GM19438 (cell line): Measurements from ENCODE around the gene AICDA.

Experiments used
- ATAC-seq: cut with Tn5 transposase; IDR thresholded peaks from one replicate; pipeline ENCODE4 v1.9.1; 2021; ENCODE audit warnings: low read depth; ENCODE audit not compliant: unreplicated experiment

Gene AICDA

GRCh38 chr12:8561011-8561410 lies 51.6 kb downstream of the AICDA start:
- ATAC-seq: no peak

DNA sequence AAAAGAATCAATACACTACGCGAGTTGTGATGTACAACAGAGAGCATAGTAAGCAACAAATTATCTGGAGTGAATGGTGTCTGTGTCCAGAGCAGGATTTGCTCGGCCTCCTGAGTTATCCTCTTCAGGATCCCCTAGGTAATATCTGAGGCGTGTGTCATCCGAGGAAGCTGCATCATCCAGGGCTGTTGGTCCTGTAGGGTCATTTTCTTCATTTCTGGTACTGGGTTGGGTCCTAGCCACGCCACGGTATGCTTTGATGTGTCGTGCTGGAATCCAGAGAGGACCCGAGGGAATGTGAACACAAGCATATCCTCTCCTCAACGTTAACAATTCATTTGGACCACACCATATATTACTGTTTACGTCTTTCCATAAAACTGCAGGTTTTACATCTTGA lies 53.0 kb downstream of the AICDA start:
- ATAC-seq: no peak

- ATAC-seq: no peak
These were observed 56.0 kb downstream of the AICDA start for GRCh38 chr12:8556531-8557097.

DNA sequence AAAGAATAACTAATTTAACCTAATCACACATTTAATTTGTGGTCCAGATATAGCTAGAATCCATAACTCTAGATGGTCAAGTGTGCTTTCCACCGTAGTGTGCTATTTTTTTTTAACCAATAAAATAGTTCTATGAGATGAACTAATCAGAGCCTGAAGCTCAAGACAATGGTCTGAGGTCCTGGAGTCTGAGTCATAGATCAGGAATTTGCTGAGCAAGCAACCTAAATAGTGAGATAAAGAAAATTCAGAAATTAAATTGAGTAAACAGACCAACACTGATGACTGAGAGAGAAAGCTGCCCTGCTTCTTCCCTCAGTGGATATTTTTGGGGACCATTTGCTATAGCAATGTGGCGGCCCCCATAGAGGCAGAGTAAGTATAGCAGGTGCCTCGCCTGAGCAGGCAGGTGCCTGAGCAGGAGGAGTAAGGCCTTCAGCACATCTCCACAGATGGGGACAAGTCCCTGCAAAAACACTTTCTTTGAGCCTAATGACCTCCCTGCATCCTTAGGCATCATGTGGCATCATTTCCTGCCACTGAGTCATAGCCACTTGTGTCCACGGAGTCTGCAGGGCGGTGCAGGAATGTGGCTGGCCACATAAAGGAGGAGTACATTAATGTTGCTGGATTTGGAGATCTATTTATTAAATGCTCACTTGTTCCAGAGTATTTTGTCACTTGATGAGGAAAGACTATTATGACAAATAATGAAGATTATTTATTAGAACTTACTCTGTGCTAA lies 58.0 kb downstream of the AICDA start:
- ATAC-seq: no peak

DNA sequence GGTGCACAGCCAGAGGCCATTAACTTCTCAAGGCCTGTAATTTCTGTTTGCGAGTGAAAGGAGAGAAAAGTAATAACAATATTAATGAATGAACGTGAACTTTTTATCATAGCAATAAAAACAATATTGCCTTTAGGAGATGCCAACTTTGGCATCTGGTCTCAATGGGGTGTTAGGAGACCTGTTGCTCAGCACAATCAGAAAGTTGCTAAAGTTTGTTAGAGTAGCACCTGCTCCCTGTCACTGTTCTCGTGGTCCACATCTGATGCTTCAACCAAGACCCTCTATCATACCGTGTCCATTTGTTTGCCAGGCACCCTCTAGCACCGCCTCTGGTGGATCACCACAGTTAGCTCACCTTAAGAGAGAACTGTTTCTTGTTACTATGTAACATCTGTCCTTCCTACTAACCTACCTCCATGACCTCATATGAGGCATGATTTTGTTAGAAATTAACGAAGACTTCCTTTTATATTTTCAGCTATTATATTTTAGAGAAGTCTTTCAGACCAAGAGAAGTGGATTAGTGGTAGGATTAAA lies 59.5 kb downstream of the AICDA start:
- no peak for ATAC-seq
